NT2/D1 (cell line): ENCODE data around the gene FRS3.

Experiments
- DNase-seq: peaks from one replicate; pipeline ENCODE4 v3.0.0-alpha.2; 2011; ENCODE audit warnings: low read depth, low spot score
- H3K27me3 ChIP-seq: 2 replicates; pipeline ENCODE4 v1.6.0; 2011; ENCODE audit warnings: mild to moderate bottlenecking; ENCODE audit not compliant: insufficient read length, insufficient read depth
- H3K36me3 ChIP-seq: 2 replicates; pipeline ENCODE4 v1.6.1; 2011; ENCODE audit warnings: mild to moderate bottlenecking, low read length, mixed read lengths; ENCODE audit not compliant: insufficient read depth, insufficient read length
- H3K4me1 ChIP-seq: 2 replicates; pipeline ENCODE4 v1.5.1; 2011; ENCODE audit not compliant: insufficient read depth, insufficient read length
- H3K4me3 ChIP-seq: 2 replicates; pipeline ENCODE4 v1.5.1; 2011; ENCODE audit warnings: low read depth; ENCODE audit not compliant: insufficient read length
- H3K9ac ChIP-seq: 2 replicates; pipeline ENCODE4 v1.6.0; 2011; ENCODE audit warnings: low read depth; ENCODE audit not compliant: insufficient read length
- H3K9me3 ChIP-seq: 2 replicates; pipeline ENCODE4 v1.5.1; 2011; ENCODE audit warnings: mild to moderate bottlenecking, low read length; ENCODE audit not compliant: insufficient read depth
- SUZ12 ChIP-seq: IDR thresholded peaks from 2 replicates; pipeline ENCODE4 v1.6.1; 2011; ENCODE audit not compliant: insufficient read length, insufficient read depth; ENCODE audit errors: extremely low read depth
- YY1 ChIP-seq: IDR thresholded peaks from 2 replicates; pipeline ENCODE4 v1.6.1; 2011; ENCODE audit not compliant: insufficient read length, insufficient read depth
- ZNF274 ChIP-seq: IDR thresholded peaks from 2 replicates; pipeline ENCODE4 v1.6.1; 2011; ENCODE audit warnings: mild to moderate bottlenecking, low read depth, low read length

FRS3 gene

GRCh38 chr6:41787219-41787917, 7.7 kb upstream of the FRS3 start, which contains the start of gene TOMM6:
TOMM6 (plus strand) TSS chr6:41787694; CDS start chr6:41787698, 4 bp downstream.
- Histone ChIP-seq H3K9ac (peak within 1 kb of the TSS; percentile 88), H3K27me3 (peaks cover 10% of the 10 kb centered on the region), H3K4me3 (peak within 1 kb of the TSS; percentile 96), H3K36me3 (peaks cover 37% of the 10 kb centered on the region), H3K4me1 (no peaks in the 10 kb centered on the region), H3K9me3 (peaks cover 19% of the 10 kb centered on the region; the same call in 1 of the 2 replicates)
- peak; percentile 87 for DNase-seq
- TF ChIP-seq YY1: peak; percentile 72
- TF ChIP-seq SUZ12: no peak

- H3K4me1 ChIP-seq: no peaks in the 10 kb centered on the region
- peak; percentile 43 for DNase-seq
- H3K4me3 ChIP-seq: peak overlapping the region; percentile 96
- TF ChIP-seq SUZ12 (no peak), ZNF274 (no peak), YY1 (no peak)
- peaks cover 13% of the 10 kb centered on the region for H3K27me3 ChIP-seq
- H3K9ac ChIP-seq: peak overlapping the region; percentile 88
- peaks cover 19% of the 10 kb centered on the region; the same call in 1 of the 2 replicates for H3K9me3 ChIP-seq
- peaks cover 30% of the 10 kb centered on the region for H3K36me3 ChIP-seq
Measured at GRCh38 chr6:41786451-41787218, 6.9 kb upstream of the FRS3 start.

GRCh38 chr6:41785689-41786450, 6.2 kb upstream of the FRS3 start:
- peaks cover 20% of the 10 kb centered on the region for H3K27me3 ChIP-seq
- no peaks in the 10 kb centered on the region for H3K4me1 ChIP-seq

GRCh38 chr6:41785254-41785653, 5.6 kb upstream of the FRS3 start:
- H3K9ac ChIP-seq: no peak overlapping the region
- H3K4me1 ChIP-seq: no peaks in the 10 kb centered on the region
- H3K9me3 ChIP-seq: peaks cover 19% of the 10 kb centered on the region; the same call in 1 of the 2 replicates
- H3K27me3 ChIP-seq: peaks cover 24% of the 10 kb centered on the region
- H3K36me3 ChIP-seq: peaks cover 16% of the 10 kb centered on the region
- DNase-seq: no peak
- no peak overlapping the region for H3K4me3 ChIP-seq
- TF ChIP-seq ZNF274 (no peak), YY1 (no peak), SUZ12 (no peak)

More at GRCh38 chr6:41785689-41786450, 6.2 kb upstream of the FRS3 start:
- H3K4me3 ChIP-seq: peak overlapping the region; percentile 96
- H3K36me3 ChIP-seq: peaks cover 22% of the 10 kb centered on the region
- DNase-seq: no peak
- H3K9me3 ChIP-seq: peaks cover 19% of the 10 kb centered on the region; the same call in 1 of the 2 replicates
- peak overlapping the region; percentile 88 for H3K9ac ChIP-seq
- no peak for TF ChIP-seq ZNF274
- TF ChIP-seq YY1: no peak
- TF ChIP-seq SUZ12: no peak

GRCh38 chr6:41784581-41785171, 5.0 kb upstream of the FRS3 start:
- Histone ChIP-seq H3K9ac (no peak overlapping the region), H3K36me3 (peaks cover 11% of the 10 kb centered on the region), H3K9me3 (peaks cover 19% of the 10 kb centered on the region; the same call in 1 of the 2 replicates), H3K4me3 (no peak overlapping the region), H3K27me3 (peaks cover 24% of the 10 kb centered on the region), H3K4me1 (no peaks in the 10 kb centered on the region)
- DNase-seq: no peak
- no peak for TF ChIP-seq SUZ12
- TF ChIP-seq ZNF274: no peak
- no peak for TF ChIP-seq YY1

- no peaks in the 10 kb centered on the region for H3K36me3 ChIP-seq
- no peaks in the 10 kb centered on the region for H3K4me1 ChIP-seq
- H3K9ac ChIP-seq: no peak overlapping the region
- H3K4me3 ChIP-seq: no peak overlapping the region
- peaks cover 24% of the 10 kb centered on the region for H3K27me3 ChIP-seq
- no peak for TF ChIP-seq SUZ12
- no peak for TF ChIP-seq ZNF274
- no peak for TF ChIP-seq YY1
- peaks cover 14% of the 10 kb centered on the region; the same call in 1 of the 2 replicates for H3K9me3 ChIP-seq
- no peak for DNase-seq
Measured at GRCh38 chr6:41783106-41783780, 3.5 kb upstream of the FRS3 start.
